SK-N-SH (cell line): ENCODE measurements around the gene TEN1. TPM values are rescaled to one million over a fixed set of nuclear protein-coding genes. Genes with fewer than 3 reads are reported as not detected.

Experiments used
- CTCF ChIA-PET: fragments of 300-600, 350-600 bp; formaldehyde crosslinking; extraction: SDS; loops from one replicate; lab custom pipeline; 2021; lab: Yijun Ruan, JAX
- POLR2A ChIA-PET: fragments of 350-600 bp; sonication (Branson Sonifier 250); formaldehyde crosslinking; extraction: SDS; loops from one replicate; lab custom pipeline; 2020; ENCODE audit warnings: antibody characterized with exemption, inconsistent platforms; lab: Yijun Ruan, JAX
- DNase-seq: peaks from one replicate; pipeline ENCODE4 v3.0.0; 2012
- H2AFZ ChIP-seq: fragments of 200-600 bp; sonication (generic); 2 replicates; pipeline ENCODE4 v1.8.1; 2016; ENCODE audit warnings: antibody characterized with exemption, mild to moderate bottlenecking, low read depth
- H3F3A ChIP-seq: fragments of 200-600 bp; sonication (generic); replicated peaks from 2 replicates; pipeline ENCODE3; 2016; ENCODE audit warnings: antibody characterized with exemption, mild to moderate bottlenecking; ENCODE audit not compliant: insufficient read depth
- H3K27ac ChIP-seq, 2 experiments: fragments of 200-500 bp in 1 of 2; fragments of 200-600 bp in 1 of 2; sonication (Bioruptor generic) in 1 of 2; sonication (generic), shearing (Covaris generic) in 1 of 2; 2 replicates each; pipeline versions ENCODE4 v1.5.1 to v1.6.1; 2014 to 2016; ENCODE audit warnings: low read depth in 2 of 2, inconsistent platforms in 1 of 2, low read length in 1 of 2, mild to moderate bottlenecking in 1 of 2, mixed read lengths in 1 of 2
- H3K27me3 ChIP-seq: fragments of 200-600 bp; sonication (generic), shearing (Covaris generic); 2 replicates; pipeline ENCODE4 v1.6.1; 2016; ENCODE audit warnings: mixed run types; ENCODE audit not compliant: insufficient read depth
- H3K36me3 ChIP-seq, 2 experiments: fragments of 200-500 bp in 1 of 2; fragments of 200-600 bp in 1 of 2; sonication (Bioruptor generic) in 1 of 2; sonication (generic) in 1 of 2; replicated peaks in 1 of 2; 2 replicates each; pipeline versions ENCODE3 to v1.5.1; 2014 to 2016; ENCODE audit warnings: low read length in 1 of 2, mild to moderate bottlenecking in 1 of 2; ENCODE audit not compliant: insufficient read depth in 2 of 2, control insufficient read depth in 1 of 2
- H3K4me1 ChIP-seq, 2 experiments: fragments of 200-500 bp in 1 of 2; fragments of 200-600 bp in 1 of 2; sonication (Bioruptor generic) in 1 of 2; sonication (generic), shearing (Covaris generic) in 1 of 2; 2 replicates each; pipeline versions ENCODE4 v1.5.1 to v1.6.1; 2014 to 2016; ENCODE audit warnings: low read depth in 1 of 2, low read length in 1 of 2, mixed run types in 1 of 2; ENCODE audit not compliant: insufficient read depth in 2 of 2, control insufficient read depth in 1 of 2
- H3K4me2 ChIP-seq: fragments of 200-600 bp; sonication (generic), shearing (Covaris generic); 2 replicates; pipeline ENCODE4 v1.6.1; 2017; ENCODE audit warnings: mixed run types
- H3K4me3 ChIP-seq, 2 experiments: fragments of 200-500 bp in 1 of 2; fragments of 200-600 bp in 1 of 2; sonication (Bioruptor generic) in 1 of 2; sonication (generic), shearing (Covaris generic) in 1 of 2; 2 replicates each; pipeline versions ENCODE4 v1.5.1 to v1.8.1; 2014 to 2016; ENCODE audit warnings: low read depth in 2 of 2, inconsistent platforms in 1 of 2, low read length in 1 of 2, mild to moderate bottlenecking in 1 of 2, mixed read lengths in 1 of 2, moderate library complexity in 1 of 2
- H3K79me2 ChIP-seq: fragments of 200-600 bp; sonication (generic); 2 replicates; pipeline ENCODE4 v1.8.1; 2017; ENCODE audit warnings: mild to moderate bottlenecking; ENCODE audit not compliant: insufficient read depth
- H3K9ac ChIP-seq: fragments of 200-600 bp; sonication (generic); 2 replicates; pipeline ENCODE4 v1.6.1; 2017; ENCODE audit warnings: mixed run types
- H3K9me2 ChIP-seq: fragments of 200-600 bp; sonication (generic); 2 replicates; pipeline ENCODE4 v1.6.1; 2017; ENCODE audit warnings: mixed run types
- H3K9me3 ChIP-seq: fragments of 200-600 bp; sonication (generic); 2 replicates; pipeline ENCODE4 v1.6.1; 2017; ENCODE audit warnings: mixed run types, mild to moderate bottlenecking, moderate library complexity
- H4K20me1 ChIP-seq: fragments of 200-600 bp; sonication (generic); 2 replicates; pipeline ENCODE4 v1.6.1; 2017; ENCODE audit warnings: mild to moderate bottlenecking, mixed run types; ENCODE audit not compliant: insufficient read depth
- CTCF ChIP-seq: fragments of 200-600 bp; sonication (generic); IDR thresholded peaks from 2 replicates; pipeline ENCODE4 v1.6.1; 2017; ENCODE audit warnings: antibody characterized with exemption, mild to moderate bottlenecking, moderate library complexity
- FOXM1 ChIP-seq: IDR thresholded peaks from 2 replicates; pipeline ENCODE4 v1.4.0; 2012; ENCODE audit warnings: low read depth, mild to moderate bottlenecking
- GABPA ChIP-seq: IDR thresholded peaks from 2 replicates; pipeline ENCODE4 v1.4.0; 2012; ENCODE audit warnings: low read depth, mild to moderate bottlenecking
- NFIC ChIP-seq: IDR thresholded peaks from 2 replicates; pipeline ENCODE4 v1.4.0; 2012; ENCODE audit warnings: borderline replicate concordance
- SMC3 ChIP-seq: IDR thresholded peaks from 2 replicates; pipeline ENCODE4 v1.6.1; 2012; ENCODE audit warnings: low read depth, low read length, improper control_type of control experiment
- TEAD4 ChIP-seq: IDR thresholded peaks from 2 replicates; pipeline ENCODE4 v1.4.0; 2012; ENCODE audit warnings: mild to moderate bottlenecking, borderline replicate concordance; ENCODE audit not compliant: insufficient read depth
- YY1 ChIP-seq: IDR thresholded peaks from 2 replicates; pipeline ENCODE4 v1.4.0; 2012; ENCODE audit warnings: low read depth, mild to moderate bottlenecking
- WGBS: methylation state at CpG from one replicate; pipeline ENCODE4 v1.1.6; 2017; ENCODE audit warnings: low lambda C conversion rate; 5-methylcytosine and 5-hydroxymethylcytosine counted together
- polyA plus RNA-seq, 3 experiments: library from polyadenylated mRNA; depleted of rRNA; stranded (reverse); fragments of >200 nt; gene quantifications; 2 replicates each; pipeline ENCODE4 v1.2.3, GENCODE V29; 2012

TEN1 gene
- polyA plus RNA-seq, 1 of the 3 experiments (the other 2 are of a cell fraction): 33.6 TPM

GRCh38 chr17:76033139-76033538 lies 54.1 kb downstream of the TEN1 start:
- no peak for DNase-seq
- Histone ChIP-seq H3K4me2 (no peak overlapping the region), H3K4me1 (peaks cover 9 to 23% of the 10 kb centered on the region in 2 experiments; a peak in 3 of 4 replicates), H3K9ac (no peak overlapping the region), H3K9me2 (no peaks in the 10 kb centered on the region), H3K27me3 (no peaks in the 10 kb centered on the region), H3K9me3 (no peaks in the 10 kb centered on the region), H3K4me3 (no peak overlapping the region), H3K36me3 (peaks cover under 1 to 3% of the 10 kb centered on the region in 2 experiments), H3K27ac (no peak overlapping the region), H2AFZ (no peak overlapping the region), H3F3A (peaks cover 13% of the 10 kb centered on the region), H4K20me1 (no peaks in the 10 kb centered on the region), H3K79me2 (no peaks in the 10 kb centered on the region)
- WGBS: 92% methylated on average over 6 of the region's 6 CpGs
- POLR2A ChIA-PET: no interaction called here
- CTCF ChIA-PET: interaction anchor here (0.8 to 13.5 kb wide), 5 partner anchors 18 to 246 kb away, joined by 3 to 133 read pairs (median 4); no protein-coding TSS in a partner anchor
- TF ChIP-seq NFIC (no peak), YY1 (no peak), TEAD4 (no peak), SMC3 (no peak)

DNA sequence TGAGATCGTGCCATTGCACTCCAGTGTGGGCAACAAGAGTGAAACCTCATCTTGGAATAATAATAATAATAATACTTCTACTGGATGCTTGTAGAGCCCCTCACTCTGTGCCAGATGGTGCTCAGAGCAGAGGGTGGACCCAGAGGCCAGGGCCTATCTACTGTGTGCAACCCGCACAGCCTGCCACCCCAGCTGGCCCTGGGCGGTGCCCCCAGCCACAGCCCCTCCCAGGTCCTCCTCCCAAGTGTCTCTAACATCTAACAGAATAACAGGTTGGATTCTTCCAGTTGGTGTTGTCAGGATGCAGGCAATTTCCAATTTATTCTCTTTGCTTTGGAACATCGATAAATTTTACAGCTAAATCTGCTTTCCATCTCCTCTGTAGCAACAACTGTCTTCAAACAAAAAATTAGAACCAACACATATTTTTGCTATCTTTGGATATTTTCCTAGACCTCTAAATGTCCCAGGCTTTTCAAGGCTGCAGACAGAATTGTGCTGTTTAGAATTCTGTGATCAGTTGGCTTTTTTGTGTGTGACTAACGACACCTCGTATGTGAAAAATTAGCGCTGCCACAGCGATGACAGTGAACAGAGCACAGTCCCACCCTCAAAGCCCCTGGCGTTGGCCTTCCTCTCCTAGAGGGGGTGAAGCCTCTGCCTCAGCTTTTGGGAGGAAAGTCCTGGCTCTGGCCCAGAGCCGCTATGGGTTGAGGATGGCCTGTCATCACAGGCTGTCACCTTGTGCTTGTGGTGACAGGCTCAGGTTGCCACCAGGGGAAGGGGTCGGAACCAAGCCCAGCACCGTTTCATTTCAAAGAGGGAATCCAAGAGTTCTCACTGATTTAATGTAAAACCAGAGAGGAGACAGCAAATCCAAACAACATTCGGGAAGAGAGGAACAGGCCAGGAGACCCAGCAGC lies 55.6 kb downstream of the TEN1 start:
- CTCF ChIA-PET: interaction anchor here (1.0 to 13.5 kb wide), 5 partner anchors 15 to 35 kb away, joined by 3 to 133 read pairs (median 4); no protein-coding TSS in a partner anchor
- no peak overlapping the region for H2AFZ ChIP-seq

More for the DNA sequence above, 55.6 kb downstream of the TEN1 start:
- Histone ChIP-seq H3F3A (peaks cover 16% of the 10 kb centered on the region), H3K9me2 (no peaks in the 10 kb centered on the region), H3K9ac (no peak overlapping the region), H3K27ac (no peak overlapping the region), H3K36me3 (peaks cover 16 to 18% of the 10 kb centered on the region in 2 experiments), H3K79me2 (no peaks in the 10 kb centered on the region), H3K4me2 (no peak overlapping the region), H3K4me3 (no peak overlapping the region), H3K27me3 (no peaks in the 10 kb centered on the region), H4K20me1 (no peaks in the 10 kb centered on the region), H3K9me3 (no peaks in the 10 kb centered on the region)
- DNase-seq: no peak
- WGBS: 93% methylated on average over 13 of the region's 13 CpGs
- POLR2A ChIA-PET: no interaction called here
- TF ChIP-seq FOXM1 (no peak), GABPA (no peak), CTCF (no peak)
- TF ChIP-seq, all 33 proteins: peak for 0
- H3K4me1 ChIP-seq: peaks cover 4 to 15% of the 10 kb centered on the region in 2 experiments; a peak in 2 of 4 replicates
